NB4 (cell line): Measurements from ENCODE around the gene LNX2.

Experiments
- DNase-seq: peaks from one replicate; pipeline ENCODE4 v3.0.0; 2010; ENCODE audit warnings: low read depth
- H3K4me3 ChIP-seq: one replicate; pipeline ENCODE4 v1.5.1; 2011; ENCODE audit warnings: mild to moderate bottlenecking, low read depth, low read length, moderate library complexity
- MYC ChIP-seq: IDR thresholded peaks from 2 replicates; pipeline ENCODE4 v1.6.1; 2011; ENCODE audit warnings: low read depth, low read length
- POLR2A ChIP-seq: IDR thresholded peaks from 2 replicates; pipeline ENCODE4 v1.6.1; 2011; ENCODE audit warnings: mild to moderate bottlenecking; ENCODE audit not compliant: insufficient read length; ENCODE audit errors: extremely low read depth
- TF ChIP-seq, protein P1 (sequence below): IDR thresholded peaks from 2 replicates; pipeline ENCODE4 v1.6.1; 2011; ENCODE audit warnings: low read depth, low read length
- TF ChIP-seq, protein P2 (sequence below): IDR thresholded peaks from one replicate; pipeline ENCODE4 v1.5.1; 2012; ENCODE audit warnings: low read depth, low read length

Gene LNX2

DNA sequence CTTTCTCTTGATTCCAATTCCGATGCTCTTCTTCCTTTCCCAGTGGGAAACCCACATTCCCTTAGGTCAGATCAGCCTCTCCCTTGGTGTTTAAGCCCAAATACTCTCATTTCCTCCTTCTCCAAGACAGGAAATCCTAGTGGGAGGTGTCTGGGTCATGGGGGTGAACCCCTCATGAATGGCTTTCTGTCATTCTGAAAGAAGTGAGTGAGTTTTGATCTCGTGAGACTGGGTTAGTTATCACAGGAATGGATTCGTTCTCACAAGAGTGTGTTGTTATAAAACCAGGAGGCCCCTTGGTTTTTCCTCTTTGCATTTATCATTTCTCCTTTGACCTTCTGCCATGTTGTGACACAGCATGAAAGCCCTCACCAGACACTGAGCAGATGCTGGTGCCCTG lies 93.8 kb downstream of the LNX2 start:
- H3K4me3 ChIP-seq, result no peak overlapping the region
- DNase-seq, result no peak
- TF ChIP-seq MYC (no peak), POLR2A (no peak)
- TF ChIP-seq, protein P1, sequence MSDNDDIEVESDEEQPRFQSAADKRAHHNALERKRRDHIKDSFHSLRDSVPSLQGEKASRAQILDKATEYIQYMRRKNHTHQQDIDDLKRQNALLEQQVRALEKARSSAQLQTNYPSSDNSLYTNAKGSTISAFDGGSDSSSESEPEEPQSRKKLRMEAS, result no peak
- TF ChIP-seq, protein P2, sequence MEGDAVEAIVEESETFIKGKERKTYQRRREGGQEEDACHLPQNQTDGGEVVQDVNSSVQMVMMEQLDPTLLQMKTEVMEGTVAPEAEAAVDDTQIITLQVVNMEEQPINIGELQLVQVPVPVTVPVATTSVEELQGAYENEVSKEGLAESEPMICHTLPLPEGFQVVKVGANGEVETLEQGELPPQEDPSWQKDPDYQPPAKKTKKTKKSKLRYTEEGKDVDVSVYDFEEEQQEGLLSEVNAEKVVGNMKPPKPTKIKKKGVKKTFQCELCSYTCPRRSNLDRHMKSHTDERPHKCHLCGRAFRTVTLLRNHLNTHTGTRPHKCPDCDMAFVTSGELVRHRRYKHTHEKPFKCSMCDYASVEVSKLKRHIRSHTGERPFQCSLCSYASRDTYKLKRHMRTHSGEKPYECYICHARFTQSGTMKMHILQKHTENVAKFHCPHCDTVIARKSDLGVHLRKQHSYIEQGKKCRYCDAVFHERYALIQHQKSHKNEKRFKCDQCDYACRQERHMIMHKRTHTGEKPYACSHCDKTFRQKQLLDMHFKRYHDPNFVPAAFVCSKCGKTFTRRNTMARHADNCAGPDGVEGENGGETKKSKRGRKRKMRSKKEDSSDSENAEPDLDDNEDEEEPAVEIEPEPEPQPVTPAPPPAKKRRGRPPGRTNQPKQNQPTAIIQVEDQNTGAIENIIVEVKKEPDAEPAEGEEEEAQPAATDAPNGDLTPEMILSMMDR, result no peak

DNA sequence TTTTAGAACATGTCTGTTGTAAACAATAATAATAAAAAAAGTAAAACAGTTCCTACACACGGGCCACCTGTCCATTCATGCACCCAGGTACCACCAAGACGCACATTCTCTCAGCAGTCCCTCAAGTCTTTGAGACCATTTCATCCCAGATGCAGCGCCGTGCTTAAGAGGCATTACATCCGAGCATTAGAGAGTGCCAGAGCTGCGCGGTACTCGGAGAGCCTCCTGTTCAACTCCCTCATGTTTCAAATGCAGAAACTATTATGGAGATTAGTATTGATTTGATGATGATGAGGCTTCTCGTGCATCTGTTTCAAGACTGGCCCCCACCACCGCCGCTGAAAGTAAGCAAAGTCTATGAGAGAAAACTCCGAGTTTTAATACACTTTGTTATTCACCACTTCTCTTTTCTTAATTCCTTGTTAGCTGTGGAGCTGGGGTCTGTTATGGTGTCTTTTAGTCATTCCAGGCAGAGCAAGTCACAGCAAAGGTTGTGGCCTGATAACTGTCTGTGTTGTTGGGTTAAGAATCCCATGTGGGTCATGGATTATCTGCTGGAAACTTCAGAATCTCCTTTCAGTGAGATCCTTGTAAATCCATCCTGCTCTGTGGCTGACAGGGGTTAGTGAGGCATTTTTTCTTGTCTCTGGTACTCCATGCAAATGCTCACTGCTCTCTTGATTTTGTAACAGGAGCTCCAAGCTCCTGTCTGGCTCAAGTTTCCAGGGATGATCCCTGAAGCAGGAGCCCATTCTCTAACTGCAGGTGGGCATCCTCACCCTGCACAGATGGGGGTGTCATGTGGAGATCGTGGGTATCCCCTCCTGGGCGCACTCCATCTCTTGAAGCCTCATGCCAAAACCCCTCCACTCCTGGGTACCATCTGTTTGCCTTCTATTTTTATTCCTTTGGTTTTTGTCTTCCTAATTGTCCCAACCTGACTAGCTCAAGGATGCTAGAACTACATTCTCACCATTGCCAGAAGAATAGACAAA lies 95.1 kb downstream of the LNX2 start:
- H3K4me3 ChIP-seq, result no peak overlapping the region
- DNase-seq, result no peak
- TF ChIP-seq POLR2A (no peak), MYC (no peak)
- TF ChIP-seq, protein P1, result no peak
- TF ChIP-seq, protein P2, result no peak

DNA sequence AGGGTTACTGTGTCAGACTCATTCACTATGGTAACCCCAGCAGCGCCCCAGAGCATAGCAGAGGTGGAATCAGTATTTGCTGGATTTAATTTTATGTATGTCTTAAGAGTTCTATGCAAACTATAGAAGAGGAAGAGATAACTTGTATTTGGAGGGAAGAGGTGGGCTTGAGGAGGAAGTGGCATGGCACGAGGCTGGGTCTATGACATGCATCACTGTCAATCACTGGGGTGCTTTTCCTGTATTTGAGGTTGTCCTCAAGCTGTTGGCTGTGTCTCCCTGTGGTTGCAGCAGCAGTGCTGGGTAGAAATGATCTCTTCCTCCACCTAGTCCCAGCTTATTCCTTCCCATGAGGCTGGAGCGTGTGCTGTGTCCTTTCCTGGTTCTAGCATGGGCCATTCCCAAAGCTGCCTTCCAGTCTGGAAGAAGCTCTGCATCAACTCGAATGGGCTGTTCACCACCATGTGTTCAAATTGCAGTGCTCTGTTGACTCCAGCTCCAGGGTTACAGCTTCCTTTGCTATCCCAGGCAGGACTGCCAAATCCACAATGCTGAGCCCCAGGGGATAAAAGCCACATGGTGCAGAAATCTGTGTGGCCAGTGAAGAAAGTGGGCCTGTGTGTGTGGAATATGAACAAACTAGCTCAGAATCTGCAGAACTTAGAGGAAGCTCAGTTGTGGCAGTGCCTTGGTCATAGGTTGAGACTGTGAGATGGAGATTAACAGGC lies 96.8 kb downstream of the LNX2 start:
- no peak overlapping the region for H3K4me3 ChIP-seq
- DNase-seq, result peak; percentile 37
- TF ChIP-seq, protein P1, result no peak
- TF ChIP-seq MYC, result no peak
- TF ChIP-seq, protein P2, result no peak
- no peak for TF ChIP-seq POLR2A

DNA sequence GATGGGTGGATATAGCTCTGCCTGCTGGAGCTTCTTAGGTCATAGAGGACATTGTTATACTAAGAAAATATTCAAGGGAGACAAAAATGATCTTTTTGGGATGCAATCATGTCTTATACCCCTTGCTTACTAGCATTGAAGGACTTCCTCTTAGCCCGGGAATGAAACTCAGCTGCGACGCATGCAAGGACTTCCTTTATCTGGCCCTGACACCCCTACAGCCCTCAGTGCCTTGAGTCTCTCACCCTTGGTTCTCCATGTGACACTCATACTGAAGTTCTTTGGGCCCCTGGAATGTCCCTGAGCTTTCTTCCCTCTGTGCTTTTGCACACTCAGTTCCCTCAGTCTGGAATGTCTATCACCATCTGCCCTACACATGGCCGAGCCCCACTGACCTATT lies 97.5 kb downstream of the LNX2 start:
- DNase-seq, result peak; percentile 49
- no peak overlapping the region for H3K4me3 ChIP-seq
- TF ChIP-seq MYC, result no peak
- TF ChIP-seq, protein P2, result no peak
- TF ChIP-seq, protein P1, result no peak
- no peak for TF ChIP-seq POLR2A

DNA sequence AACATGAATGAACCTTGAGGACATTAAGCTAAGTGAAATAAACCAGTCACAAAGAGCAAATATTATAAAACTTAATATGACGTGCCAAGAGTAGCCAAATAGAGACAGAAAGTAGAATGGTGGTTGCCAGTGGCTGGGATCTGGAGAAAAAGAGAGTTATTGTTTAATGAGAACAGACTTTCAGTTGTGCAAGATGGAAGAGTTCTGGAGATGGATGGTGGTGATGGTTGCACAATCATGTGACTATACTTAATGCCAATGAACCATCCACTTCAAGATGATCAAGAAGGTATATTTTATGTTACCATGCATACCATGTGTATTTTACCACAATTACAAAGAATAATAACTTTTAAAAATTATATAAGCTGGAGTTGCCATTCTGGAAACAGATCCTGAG lies 104.2 kb downstream of the LNX2 start:
- DNase-seq, result no peak
- TF ChIP-seq, protein P1, result no peak
- TF ChIP-seq MYC, result no peak
- no peak for TF ChIP-seq POLR2A
- TF ChIP-seq, protein P2, result no peak
- no peak overlapping the region for H3K4me3 ChIP-seq
